IMR-90 (cell line): ENCODE data around the gene MALT1.

ENCODE experiments used
- MAZ ChIP-seq: IDR thresholded peaks from 2 replicates; pipeline ENCODE4 v1.6.1; 2012; ENCODE audit warnings: low read depth, mild to moderate bottlenecking, low read length, improper control_type of control experiment, moderate library complexity, borderline replicate concordance
- POLR2A ChIP-seq: IDR thresholded peaks from 2 replicates; pipeline ENCODE4 v1.6.1; 2012; ENCODE audit warnings: mild to moderate bottlenecking, low read depth, low read length
- SMC3 ChIP-seq: fragments of 150-350 bp; IDR thresholded peaks from 2 replicates; pipeline ENCODE4 v1.6.1; 2016; ENCODE audit warnings: low read depth, mild to moderate bottlenecking, antibody characterized with exemption, low read length, moderate library complexity
- TF ChIP-seq, protein P1 (sequence below): conservative IDR thresholded peaks from 2 replicates; pipeline ENCODE4 v1.5.1; 2012; ENCODE audit warnings: mild to moderate bottlenecking, low read depth, low read length, improper control_type of control experiment

DNA sequence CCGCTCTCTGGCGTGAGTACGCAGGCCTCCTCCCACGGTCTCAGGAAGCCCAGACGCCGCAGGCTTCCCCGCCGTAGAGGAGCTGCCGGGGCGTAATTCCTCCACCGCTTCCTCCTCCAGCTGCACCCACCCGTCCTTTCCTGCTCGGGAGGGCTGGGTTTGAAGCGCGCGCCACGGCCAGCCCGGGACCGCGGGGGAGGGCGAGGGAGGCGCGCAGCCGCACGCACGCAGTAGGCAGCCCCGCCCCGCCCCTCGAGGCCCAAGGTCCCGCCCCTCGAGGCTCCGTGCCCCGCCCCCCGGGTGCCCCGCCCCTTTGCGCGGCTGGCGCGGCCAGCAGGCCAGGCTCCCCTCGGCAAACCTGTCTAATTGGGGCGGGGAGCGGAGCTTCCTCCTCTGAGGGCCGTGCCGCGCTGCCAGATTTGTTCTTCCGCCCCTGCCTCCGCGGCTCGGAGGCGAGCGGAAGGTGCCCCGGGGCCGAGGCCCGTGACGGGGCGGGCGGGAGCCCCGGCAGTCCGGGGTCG is at the start of gene MALT1:
- TF ChIP-seq, protein P1, sequence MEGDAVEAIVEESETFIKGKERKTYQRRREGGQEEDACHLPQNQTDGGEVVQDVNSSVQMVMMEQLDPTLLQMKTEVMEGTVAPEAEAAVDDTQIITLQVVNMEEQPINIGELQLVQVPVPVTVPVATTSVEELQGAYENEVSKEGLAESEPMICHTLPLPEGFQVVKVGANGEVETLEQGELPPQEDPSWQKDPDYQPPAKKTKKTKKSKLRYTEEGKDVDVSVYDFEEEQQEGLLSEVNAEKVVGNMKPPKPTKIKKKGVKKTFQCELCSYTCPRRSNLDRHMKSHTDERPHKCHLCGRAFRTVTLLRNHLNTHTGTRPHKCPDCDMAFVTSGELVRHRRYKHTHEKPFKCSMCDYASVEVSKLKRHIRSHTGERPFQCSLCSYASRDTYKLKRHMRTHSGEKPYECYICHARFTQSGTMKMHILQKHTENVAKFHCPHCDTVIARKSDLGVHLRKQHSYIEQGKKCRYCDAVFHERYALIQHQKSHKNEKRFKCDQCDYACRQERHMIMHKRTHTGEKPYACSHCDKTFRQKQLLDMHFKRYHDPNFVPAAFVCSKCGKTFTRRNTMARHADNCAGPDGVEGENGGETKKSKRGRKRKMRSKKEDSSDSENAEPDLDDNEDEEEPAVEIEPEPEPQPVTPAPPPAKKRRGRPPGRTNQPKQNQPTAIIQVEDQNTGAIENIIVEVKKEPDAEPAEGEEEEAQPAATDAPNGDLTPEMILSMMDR, result no peak
- TF ChIP-seq SMC3, result no peak
- peak; percentile 89 for TF ChIP-seq POLR2A
- peak; percentile 54; the same call in 1 of the 2 replicates for TF ChIP-seq MAZ
